ENCODE results near the gene GRWD1.

The GRWD1 gene

DNA sequence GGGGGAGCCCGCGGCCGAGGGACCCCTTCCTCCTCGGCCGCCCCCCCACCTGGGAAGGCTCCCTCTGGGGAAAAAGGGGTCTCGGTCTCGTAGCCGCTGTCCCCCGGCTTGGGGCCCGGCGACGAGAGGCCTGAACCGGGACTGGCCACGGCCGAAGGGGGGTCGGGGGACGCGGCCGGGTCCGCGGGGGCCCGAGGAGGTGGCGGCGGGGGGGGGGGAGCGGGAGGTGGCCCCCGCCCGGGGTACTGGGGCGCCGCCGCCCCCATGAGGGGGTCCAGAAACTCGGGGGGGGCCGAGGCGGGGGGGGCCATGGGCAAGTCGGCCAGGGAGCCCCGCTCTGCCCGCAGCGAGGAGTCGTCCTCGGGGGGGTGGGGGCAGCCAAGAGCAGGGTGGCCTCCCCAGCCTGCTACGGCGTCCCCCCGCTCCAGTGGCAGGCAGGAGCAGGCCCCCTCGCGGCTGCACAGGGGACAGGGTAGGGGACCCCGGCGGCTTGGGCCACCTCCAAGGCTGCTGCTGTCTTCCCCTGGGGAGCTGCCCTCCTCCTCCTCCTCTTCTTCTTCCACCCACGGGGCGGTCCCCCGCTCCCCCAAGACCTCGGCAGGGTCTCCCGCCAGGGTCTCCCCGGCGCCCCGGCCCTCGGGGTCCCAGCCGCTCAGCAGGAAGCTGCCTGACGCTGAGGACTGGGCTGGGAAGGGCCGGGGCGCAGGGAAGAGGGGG is 53.0 kb downstream of the GRWD1 start:
- DNase-seq = no peak

DNA sequence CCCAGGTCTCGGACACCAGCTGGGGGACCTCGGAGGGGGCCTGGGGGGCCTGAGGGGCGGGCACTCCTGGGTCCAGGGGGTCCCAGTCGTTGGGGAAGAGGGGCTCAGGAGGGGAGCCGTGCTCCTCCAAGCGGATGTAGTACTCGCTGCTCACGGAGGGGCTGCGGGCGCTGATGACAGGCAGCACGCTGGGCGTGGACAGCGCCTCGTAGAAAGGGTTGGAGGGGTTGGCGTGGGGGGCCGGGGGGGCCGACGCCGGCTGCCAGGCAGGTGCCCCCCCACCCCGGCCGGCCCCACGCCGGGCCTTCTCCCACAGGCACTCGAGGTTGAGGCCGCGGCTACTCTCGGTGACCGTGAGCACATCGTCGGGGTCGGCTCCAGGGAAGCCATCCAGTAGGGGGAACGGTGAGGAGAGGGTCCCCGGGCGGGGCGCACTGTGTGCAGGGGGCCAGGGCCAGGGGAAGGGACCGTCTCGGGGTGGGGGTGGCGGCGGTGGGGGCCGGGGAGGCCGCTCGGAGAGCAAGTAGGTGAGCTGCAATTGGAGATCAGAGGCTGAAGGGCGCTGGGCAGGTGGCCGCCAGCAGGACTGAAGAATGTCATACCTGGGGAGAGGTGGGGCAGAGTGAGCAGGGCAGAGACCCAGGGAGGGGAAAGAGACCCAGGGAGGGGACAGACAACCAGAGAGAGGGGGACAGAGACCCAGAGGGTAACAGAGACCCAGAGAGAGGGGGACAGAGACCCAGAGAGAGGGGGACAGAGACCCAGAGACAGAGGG is 53.7 kb downstream of the GRWD1 start:
- DNase-seq = no peak

- DNase-seq = no peak
Measured at GRCh38 chr19:48500830-48501493, 55.2 kb downstream of the GRWD1 start.

DNA sequence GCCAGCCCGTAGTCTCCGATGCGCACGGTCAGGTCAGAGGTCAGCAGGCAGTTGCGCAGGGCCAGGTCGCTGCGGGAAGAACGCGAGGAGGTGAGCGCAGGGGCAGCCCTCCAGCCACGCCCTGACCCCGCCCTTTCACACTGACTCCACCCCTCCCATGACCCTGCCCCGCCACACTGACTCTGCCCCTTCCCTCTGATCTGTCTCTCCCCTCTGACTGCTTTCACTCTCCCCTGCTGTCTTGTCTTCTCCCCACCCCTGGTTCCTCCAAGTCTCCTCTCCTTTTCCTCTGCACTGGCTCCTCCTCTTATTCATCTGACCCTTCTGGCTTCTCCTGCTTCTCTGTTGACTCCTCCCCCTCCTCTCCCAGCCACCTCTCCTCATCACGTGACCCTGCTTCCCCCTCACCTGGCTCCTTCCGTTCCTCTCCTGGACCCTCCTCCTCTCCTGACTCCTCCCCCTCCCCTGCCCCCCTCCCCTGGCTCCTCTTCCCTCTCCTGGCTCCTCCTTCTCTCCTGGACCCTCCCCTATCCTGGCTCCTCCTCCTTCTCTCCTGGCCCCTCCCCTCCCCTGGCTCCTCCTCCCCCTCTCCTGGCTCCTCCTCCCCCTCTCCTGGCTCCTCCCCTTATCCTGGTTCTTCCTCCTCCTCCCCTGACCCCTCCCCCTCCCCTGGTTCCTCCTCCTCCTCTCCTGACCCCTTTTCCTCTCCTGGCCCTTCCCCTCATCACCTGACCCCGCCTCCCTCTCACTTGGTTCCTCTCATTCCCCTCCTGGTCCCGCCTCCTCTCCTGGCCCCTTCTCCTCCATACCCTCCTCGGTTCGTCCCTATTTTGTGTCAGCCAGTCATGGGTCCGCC is 55.9 kb downstream of the GRWD1 start:
- peak; percentile 60 for DNase-seq

GRCh38 chr19:48502350-48503018 is 56.7 kb downstream of the GRWD1 start:
- DNase-seq = no peak

GRCh38 chr19:48506138-48506733 is 60.5 kb downstream of the GRWD1 start:
- peak; percentile 61 for DNase-seq
